Measurements from ENCODE around the gene KRT39. TPM values are rescaled to one million over a fixed set of nuclear protein-coding genes. Genes with fewer than 3 reads are reported as not detected.

Gene KRT39
- total and polyA plus RNA-seq, 7 experiments from 2014 or later, result not detected

GRCh38 chr17:40937384-40937819 is 29.3 kb downstream of the KRT39 start, which contains the start of gene KRT23:
Gene KRT23 (minus strand): TSS chr17:40937646. CDS start chr17:40936603, 1,043 bp downstream.
- Mint-ChIP-seq H3K4me3 (no peak within 1 kb of the TSS), H3K4me1 (no peaks in the 10 kb centered on the region), H3K27me3 (peaks cover 8 to 23% (median 14%) of the 10 kb centered on the region in 5 donors), H3K36me3 (no peaks in the 10 kb centered on the region), H3K9me3 (no peaks in the 10 kb centered on the region), H3K27ac (no peak within 1 kb of the TSS)
- ChIA-PET CTCF (no interaction called here), POLR2A (no interaction called here)
- Histone ChIP-seq H3K27me3 (ENCODE audit: control insufficient read depth in 2 of 2, insufficient read depth in 2 of 2, low read length in 2 of 2) (no peaks in the 10 kb centered on the region), H3K36me3 (ENCODE audit: control insufficient read depth in 2 of 3, insufficient read depth in 3 of 3, low read length in 3 of 3) (no peaks in the 10 kb centered on the region), H3K4me3 (ENCODE audit: low read length) (no peak within 1 kb of the TSS), H3K9me3 (ENCODE audit: control insufficient read depth in 2 of 3, low read length in 3 of 3) (no peaks in the 10 kb centered on the region), H3K27ac (ENCODE audit: low read depth, low read length) (no peak within 1 kb of the TSS), H3K4me1 (ENCODE audit: control insufficient read depth in 2 of 2, insufficient read depth in 2 of 2, low read length in 2 of 2) (no peaks in the 10 kb centered on the region)
- intact Hi-C loops (cut with micrococcal nuclease), result no loop called here
- ATAC-seq (no peak), DNase-seq (no peak)

GRCh38 chr17:40936976-40937375 is 29.8 kb downstream of the KRT39 start:
- no peak for DNase-seq
- no peaks in the 10 kb centered on the region for H3K4me1 ChIP-seq (ENCODE audit: control insufficient read depth in 2 of 2, insufficient read depth in 2 of 2, low read length in 2 of 2)
- Mint-ChIP-seq H3K4me3 (no peak overlapping the region), H3K4me1 (no peaks in the 10 kb centered on the region), H3K27ac (no peak overlapping the region), H3K9me3 (no peaks in the 10 kb centered on the region), H3K36me3 (no peaks in the 10 kb centered on the region), H3K27me3 (peaks cover 8 to 19% (median 13%) of the 10 kb centered on the region in 5 donors)
- H3K9me3 ChIP-seq (ENCODE audit: control insufficient read depth in 2 of 3, low read length in 3 of 3), result no peaks in the 10 kb centered on the region
- H3K27me3 ChIP-seq (ENCODE audit: control insufficient read depth in 2 of 2, insufficient read depth in 2 of 2, low read length in 2 of 2), result no peaks in the 10 kb centered on the region
- CTCF ChIA-PET, result no interaction called here
- no peaks in the 10 kb centered on the region for H3K36me3 ChIP-seq (ENCODE audit: control insufficient read depth in 2 of 3, insufficient read depth in 3 of 3, low read length in 3 of 3)
- POLR2A ChIA-PET, result no interaction called here
- H3K4me3 ChIP-seq (ENCODE audit: low read length), result no peak overlapping the region
- H3K27ac ChIP-seq (ENCODE audit: low read depth, low read length), result no peak overlapping the region
- ATAC-seq, result no peak
- intact Hi-C loops (cut with micrococcal nuclease), result no loop called here

GRCh38 chr17:40936437-40936971 is 30.2 kb downstream of the KRT39 start:
- CTCF ChIA-PET, result no interaction called here
- no peaks in the 10 kb centered on the region for H3K27me3 ChIP-seq (ENCODE audit: control insufficient read depth in 2 of 2, insufficient read depth in 2 of 2, low read length in 2 of 2)
- intact Hi-C loops (cut with micrococcal nuclease), result no loop called here
- H3K36me3 Mint-ChIP-seq, result no peaks in the 10 kb centered on the region
- H3K9me3 ChIP-seq (ENCODE audit: control insufficient read depth in 2 of 3, low read length in 3 of 3), result no peaks in the 10 kb centered on the region
- no peaks in the 10 kb centered on the region for H3K4me1 Mint-ChIP-seq
- POLR2A ChIA-PET, result no interaction called here
- no peaks in the 10 kb centered on the region for H3K36me3 ChIP-seq (ENCODE audit: control insufficient read depth in 2 of 3, insufficient read depth in 3 of 3, low read length in 3 of 3)
- no peak for ATAC-seq
- H3K4me1 ChIP-seq (ENCODE audit: control insufficient read depth in 2 of 2, insufficient read depth in 2 of 2, low read length in 2 of 2), result no peaks in the 10 kb centered on the region
- DNase-seq, result no peak
- H3K4me3 ChIP-seq (ENCODE audit: low read length), result no peak overlapping the region
- H3K27ac ChIP-seq (ENCODE audit: low read depth, low read length), result no peak overlapping the region
- H3K4me3 Mint-ChIP-seq, result no peak overlapping the region
- H3K27me3 Mint-ChIP-seq, result peaks cover 8 to 19% (median 13%) of the 10 kb centered on the region in 5 donors
- no peak overlapping the region for H3K27ac Mint-ChIP-seq
- H3K9me3 Mint-ChIP-seq, result no peaks in the 10 kb centered on the region

- no peaks in the 10 kb centered on the region for H3K36me3 Mint-ChIP-seq
- intact Hi-C loops (cut with micrococcal nuclease), result no loop called here
- H3K4me3 ChIP-seq (ENCODE audit: low read length), result no peak overlapping the region
- ATAC-seq (no peak), DNase-seq (no peak)
- no peaks in the 10 kb centered on the region for H3K36me3 ChIP-seq (ENCODE audit: control insufficient read depth in 2 of 3, insufficient read depth in 3 of 3, low read length in 3 of 3)
- no peaks in the 10 kb centered on the region for H3K27me3 ChIP-seq (ENCODE audit: control insufficient read depth in 2 of 2, insufficient read depth in 2 of 2, low read length in 2 of 2)
- H3K27ac Mint-ChIP-seq, result no peak overlapping the region
- no peaks in the 10 kb centered on the region for H3K4me1 Mint-ChIP-seq
- ChIA-PET POLR2A (no interaction called here), CTCF (no interaction called here)
- H3K27me3 Mint-ChIP-seq, result peaks cover 8 to 23% (median 11%) of the 10 kb centered on the region in 5 donors
- no peak overlapping the region for H3K4me3 Mint-ChIP-seq
- no peaks in the 10 kb centered on the region for H3K9me3 ChIP-seq (ENCODE audit: control insufficient read depth in 2 of 3, low read length in 3 of 3)
- no peaks in the 10 kb centered on the region for H3K9me3 Mint-ChIP-seq
- no peak overlapping the region for H3K27ac ChIP-seq (ENCODE audit: low read depth, low read length)
- no peaks in the 10 kb centered on the region for H3K4me1 ChIP-seq (ENCODE audit: control insufficient read depth in 2 of 2, insufficient read depth in 2 of 2, low read length in 2 of 2)
Measured at GRCh38 chr17:40935624-40936023, 31.1 kb downstream of the KRT39 start.

GRCh38 chr17:40932608-40933007 is 34.1 kb downstream of the KRT39 start:
- no peak for ATAC-seq
- Mint-ChIP-seq H3K27me3 (peaks cover 12 to 26% (median 17%) of the 10 kb centered on the region in 5 donors), H3K9me3 (peaks cover 0 to 2% (median 0%) of the 10 kb centered on the region in 11 donors), H3K4me1 (peaks cover 0 to 2% (median 0%) of the 10 kb centered on the region in 7 donors), H3K36me3 (no peaks in the 10 kb centered on the region), H3K4me3 (no peak overlapping the region), H3K27ac (no peak overlapping the region)
- H3K27me3 ChIP-seq (ENCODE audit: control insufficient read depth in 2 of 2, insufficient read depth in 2 of 2, low read length in 2 of 2), result no peaks in the 10 kb centered on the region
- no peaks in the 10 kb centered on the region for H3K4me1 ChIP-seq (ENCODE audit: control insufficient read depth in 2 of 2, insufficient read depth in 2 of 2, low read length in 2 of 2)
- DNase-seq, result no peak
- H3K9me3 ChIP-seq (ENCODE audit: control insufficient read depth in 2 of 3, low read length in 3 of 3), result no peaks in the 10 kb centered on the region
- ChIA-PET CTCF (interaction anchor here (0.9 kb wide), 1 partner anchor 716 kb away, joined by 3 read pairs; no protein-coding TSS in a partner anchor), POLR2A (no interaction called here)
- H3K27ac ChIP-seq (ENCODE audit: low read depth, low read length), result no peak overlapping the region
- no peaks in the 10 kb centered on the region for H3K36me3 ChIP-seq (ENCODE audit: control insufficient read depth in 2 of 3, insufficient read depth in 3 of 3, low read length in 3 of 3)
- H3K4me3 ChIP-seq (ENCODE audit: low read length), result no peak overlapping the region
- intact Hi-C loops (cut with micrococcal nuclease), result no loop called here

GRCh38 chr17:40931311-40931710 is 35.4 kb downstream of the KRT39 start:
- Mint-ChIP-seq H3K27ac (no peak overlapping the region), H3K4me1 (peaks cover 0 to 2% (median 0%) of the 10 kb centered on the region in 7 donors), H3K36me3 (no peaks in the 10 kb centered on the region), H3K4me3 (no peak overlapping the region), H3K9me3 (peaks cover 0 to 2% (median 0%) of the 10 kb centered on the region in 11 donors), H3K27me3 (peaks cover 17 to 31% (median 28%) of the 10 kb centered on the region in 5 donors)
- Histone ChIP-seq H3K27me3 (ENCODE audit: control insufficient read depth in 2 of 2, insufficient read depth in 2 of 2, low read length in 2 of 2) (no peaks in the 10 kb centered on the region), H3K4me1 (ENCODE audit: control insufficient read depth in 2 of 2, insufficient read depth in 2 of 2, low read length in 2 of 2) (no peaks in the 10 kb centered on the region), H3K27ac (ENCODE audit: low read depth, low read length) (no peak overlapping the region), H3K9me3 (ENCODE audit: control insufficient read depth in 2 of 3, low read length in 3 of 3) (no peaks in the 10 kb centered on the region), H3K36me3 (ENCODE audit: control insufficient read depth in 2 of 3, insufficient read depth in 3 of 3, low read length in 3 of 3) (no peaks in the 10 kb centered on the region), H3K4me3 (ENCODE audit: low read length) (no peak overlapping the region)
- ChIA-PET CTCF (interaction anchor here (0.7 kb wide), 1 partner anchor 618 kb away, joined by 5 read pairs; no protein-coding TSS in a partner anchor), POLR2A (no interaction called here)
- no peak for DNase-seq
- ATAC-seq, result no peak
- intact Hi-C loops (cut with micrococcal nuclease), result no loop called here

GRCh38 chr17:40926341-40926740 is 40.4 kb downstream of the KRT39 start:
- H3K27ac ChIP-seq (ENCODE audit: low read depth, low read length), result no peak overlapping the region
- DNase-seq, result no peak
- peaks cover 19 to 39% (median 25%) of the 10 kb centered on the region in 5 donors for H3K27me3 Mint-ChIP-seq
- no peak overlapping the region for H3K27ac Mint-ChIP-seq
- CTCF ChIA-PET, result no interaction called here
- peaks cover 0 to 6% (median 2%) of the 10 kb centered on the region in 7 donors for H3K4me1 Mint-ChIP-seq
- no peaks in the 10 kb centered on the region for H3K27me3 ChIP-seq (ENCODE audit: control insufficient read depth in 2 of 2, insufficient read depth in 2 of 2, low read length in 2 of 2)
- H3K4me3 ChIP-seq (ENCODE audit: low read length), result no peak overlapping the region
- H3K36me3 Mint-ChIP-seq, result no peaks in the 10 kb centered on the region
- POLR2A ChIA-PET, result no interaction called here
- H3K4me1 ChIP-seq (ENCODE audit: control insufficient read depth in 2 of 2, insufficient read depth in 2 of 2, low read length in 2 of 2), result peaks cover 0 to under 1% of the 10 kb centered on the region in 2 donors
- intact Hi-C loops (cut with micrococcal nuclease), result no loop called here
- no peaks in the 10 kb centered on the region for H3K9me3 ChIP-seq (ENCODE audit: control insufficient read depth in 2 of 3, low read length in 3 of 3)
- no peaks in the 10 kb centered on the region for H3K36me3 ChIP-seq (ENCODE audit: control insufficient read depth in 2 of 3, insufficient read depth in 3 of 3, low read length in 3 of 3)
- ATAC-seq, result no peak
- H3K9me3 Mint-ChIP-seq, result peaks cover 0 to 3% (median 0%) of the 10 kb centered on the region in 11 donors
- peak overlapping the region in 1 of 10 donors; percentile 24 for H3K4me3 Mint-ChIP-seq
